ENCODE measurements around the gene GCFC2.
"Not testable (repeated sequence)": the region's sequence is repeated elsewhere in the genome, so short reads cannot be mapped to it uniquely, and the experiment has no call there.

The GCFC2 gene

GRCh38 chr2:75688196-75688595 is 22.5 kb downstream of the GCFC2 start:
- DNase-seq (ENCODE audit: low read depth), result no peak
- no peak for TF ChIP-seq CTCF (IDR thresholded peaks at IDR 0.05; ENCODE audit: control insufficient read depth, extremely low read depth, insufficient read depth)
- H3K4me3 ChIP-seq (ENCODE audit: low read depth, low read length), result no peak overlapping the region

GRCh38 chr2:75683430-75683829 is 27.3 kb downstream of the GCFC2 start:
- H3K4me3 ChIP-seq (ENCODE audit: low read depth, low read length); DNase-seq (ENCODE audit: low read depth): not testable (repeated sequence)

- no peak for DNase-seq (ENCODE audit: low read depth)
- no peak for TF ChIP-seq CTCF (IDR thresholded peaks at IDR 0.05; ENCODE audit: control insufficient read depth, extremely low read depth, insufficient read depth)
- no peak overlapping the region for H3K4me3 ChIP-seq (ENCODE audit: low read depth, low read length)
Observed at GRCh38 chr2:75680402-75680801, 30.3 kb downstream of the GCFC2 start.

GRCh38 chr2:75679556-75679955 is 31.2 kb downstream of the GCFC2 start:
- no peak for TF ChIP-seq CTCF (IDR thresholded peaks at IDR 0.05; ENCODE audit: control insufficient read depth, extremely low read depth, insufficient read depth)

GRCh38 chr2:75676464-75676863 is 34.3 kb downstream of the GCFC2 start:
- no peak overlapping the region for H3K4me3 ChIP-seq (ENCODE audit: low read depth, low read length)
- no peak for TF ChIP-seq CTCF (IDR thresholded peaks at IDR 0.05; ENCODE audit: control insufficient read depth, extremely low read depth, insufficient read depth)
- DNase-seq (ENCODE audit: low read depth), result no peak

More at GRCh38 chr2:75679556-75679955, 31.2 kb downstream of the GCFC2 start:
- H3K4me3 ChIP-seq (ENCODE audit: low read depth, low read length), result no peak overlapping the region
- no peak for DNase-seq (ENCODE audit: low read depth)

GRCh38 chr2:75675908-75676307 is 34.8 kb downstream of the GCFC2 start:
- TF ChIP-seq CTCF (IDR thresholded peaks at IDR 0.05; ENCODE audit: control insufficient read depth, extremely low read depth, insufficient read depth), result no peak
- no peak overlapping the region for H3K4me3 ChIP-seq (ENCODE audit: low read depth, low read length)
- no peak for DNase-seq (ENCODE audit: low read depth)

GRCh38 chr2:75675423-75675822 is 35.3 kb downstream of the GCFC2 start:
- not testable (repeated sequence) for H3K4me3 ChIP-seq (ENCODE audit: low read depth, low read length); DNase-seq (ENCODE audit: low read depth)

- H3K4me3 ChIP-seq (ENCODE audit: low read depth, low read length), result no peak overlapping the region
Observed at GRCh38 chr2:75667884-75668283, 42.8 kb downstream of the GCFC2 start.

More at GRCh38 chr2:75667884-75668283, 42.8 kb downstream of the GCFC2 start:
- no peak for DNase-seq (ENCODE audit: low read depth)
- no peak for TF ChIP-seq CTCF (IDR thresholded peaks at IDR 0.05; ENCODE audit: control insufficient read depth, extremely low read depth, insufficient read depth)
